Neuron (in vitro differentiated cells): ENCODE measurements around the gene TMPRSS9.

Source experiments
- H2AFZ ChIP-seq: one replicate; pipeline ENCODE4 v1.6.1; 2013; ENCODE audit warnings: low read depth, mild to moderate bottlenecking, inconsistent platforms, low read length, moderate library complexity
- H3K27me3 ChIP-seq: one replicate; pipeline ENCODE4 v1.6.1; 2013; ENCODE audit warnings: low read length; ENCODE audit not compliant: insufficient read depth
- H3K36me3 ChIP-seq: one replicate; pipeline ENCODE4 v1.6.1; 2013; ENCODE audit warnings: low read length; ENCODE audit not compliant: insufficient read depth
- H3K4me1 ChIP-seq: one replicate; pipeline ENCODE4 v1.6.1; 2013; ENCODE audit warnings: low read length; ENCODE audit not compliant: insufficient read depth
- H3K4me3 ChIP-seq: 2 replicates; pipeline ENCODE4 v1.5.1; 2013; ENCODE audit warnings: mild to moderate bottlenecking, low read length, moderate library complexity
- H3K9me3 ChIP-seq: one replicate; pipeline ENCODE4 v1.6.1; 2013; ENCODE audit warnings: low read length

The TMPRSS9 gene

DNA sequence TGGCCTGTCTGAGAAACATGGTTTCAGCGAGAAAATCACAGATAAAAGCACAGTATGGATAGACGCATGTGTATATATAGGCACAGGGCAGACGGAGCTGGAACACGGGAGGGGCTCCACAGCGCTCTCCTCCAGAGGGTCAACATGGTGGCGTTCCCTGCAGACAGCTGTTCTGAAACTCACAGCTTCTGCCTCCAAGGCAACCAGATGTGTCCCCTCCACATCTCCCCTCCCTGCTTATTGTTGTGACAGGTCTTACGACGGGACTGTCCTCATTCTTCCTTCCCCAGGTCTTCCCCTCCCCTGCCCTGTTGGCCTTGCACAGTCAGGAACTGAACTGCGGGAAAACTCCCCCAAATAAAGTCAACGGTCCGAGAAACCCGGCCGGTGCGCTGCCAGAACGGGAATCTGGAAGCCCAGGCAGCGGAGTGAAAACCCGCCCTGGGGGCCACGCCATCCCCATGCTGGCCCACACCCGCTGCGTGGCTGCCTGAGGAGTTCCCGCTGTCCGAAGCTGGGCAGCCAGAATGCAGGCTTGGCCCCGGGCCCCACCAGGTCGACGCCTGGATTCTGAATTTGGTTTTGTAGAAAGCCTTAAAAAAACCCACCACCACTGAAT, 70.0 kb downstream of the TMPRSS9 start:
- H3K36me3 ChIP-seq = peaks cover 39% of the 10 kb centered on the region
- H3K4me1 ChIP-seq = peaks cover 19% of the 10 kb centered on the region
- H2AFZ ChIP-seq = no peak overlapping the region
- no peaks in the 10 kb centered on the region for H3K27me3 ChIP-seq
- H3K9me3 ChIP-seq = no peaks in the 10 kb centered on the region
- no peak overlapping the region for H3K4me3 ChIP-seq

DNA sequence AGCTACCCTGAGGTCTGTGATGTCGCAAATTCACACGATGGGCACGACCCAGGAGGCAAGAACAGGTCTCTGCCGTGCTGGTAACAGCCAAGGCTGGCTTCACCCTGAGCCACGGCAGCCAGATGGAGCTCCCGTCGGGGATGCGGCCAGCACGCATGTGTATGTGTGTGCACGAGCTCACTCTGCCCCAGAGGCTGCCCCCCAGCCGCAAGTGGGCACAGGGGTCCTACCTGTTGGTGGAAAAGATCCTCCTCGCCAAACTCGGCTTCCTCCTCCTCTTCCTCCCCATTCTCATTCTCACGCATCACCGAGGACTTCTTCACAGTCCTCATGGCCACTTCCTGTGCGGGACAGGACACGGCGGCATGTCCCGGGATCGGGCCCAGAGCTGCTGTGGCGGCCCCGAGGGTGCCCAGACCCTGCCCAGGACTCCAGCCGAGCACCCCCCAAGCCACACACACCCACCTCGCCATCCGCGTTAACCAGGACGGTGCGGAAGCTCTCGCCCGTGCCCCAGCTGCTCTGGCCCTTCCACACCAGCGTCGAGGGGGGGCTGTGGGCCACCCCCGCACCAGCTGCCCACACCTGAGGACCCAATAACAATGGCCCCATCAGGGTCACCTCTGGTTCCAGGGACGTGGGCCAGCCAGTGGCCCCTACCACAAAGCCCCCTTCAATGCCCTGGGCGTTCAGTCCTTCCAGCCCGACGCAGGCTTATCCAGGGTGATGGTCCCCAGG, 71.4 kb downstream of the TMPRSS9 start:
- Histone ChIP-seq H2AFZ (no peak overlapping the region), H3K4me1 (peaks cover 12% of the 10 kb centered on the region), H3K4me3 (no peak overlapping the region), H3K36me3 (peaks cover 42% of the 10 kb centered on the region), H3K27me3 (no peaks in the 10 kb centered on the region), H3K9me3 (no peaks in the 10 kb centered on the region)

DNA sequence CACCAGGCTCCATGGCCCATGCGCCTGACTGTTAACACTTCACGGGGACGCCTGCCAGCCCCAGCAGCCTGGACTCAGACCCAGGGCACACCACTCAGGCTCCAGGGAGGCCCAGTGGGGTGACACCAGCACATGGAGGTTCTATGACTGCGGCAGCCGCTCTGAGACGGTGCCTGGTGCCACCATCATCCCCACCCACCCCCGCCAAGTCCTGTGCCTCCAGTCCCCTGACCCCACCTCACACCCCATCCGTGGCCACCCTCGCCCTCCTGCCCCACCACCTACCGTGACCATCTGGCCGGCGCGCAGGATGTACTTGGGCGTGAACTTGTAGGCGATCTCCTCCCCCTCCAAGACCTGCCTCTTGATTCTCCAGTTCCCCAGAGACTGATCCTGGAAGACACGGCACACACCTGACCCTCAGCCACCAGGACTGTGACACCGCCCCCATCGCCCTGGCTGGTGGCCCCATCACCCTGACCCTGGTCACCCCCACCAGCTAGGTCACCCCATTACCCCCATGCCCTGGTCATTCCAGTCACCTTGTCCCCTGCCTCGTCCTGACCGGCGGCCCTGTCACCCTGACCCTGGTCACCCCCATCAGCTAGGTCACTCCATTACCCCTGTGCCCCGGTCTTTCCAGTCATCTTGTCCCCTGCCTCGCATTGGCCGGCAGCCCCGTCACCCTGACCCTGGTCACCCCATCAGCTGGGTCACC, 72.2 kb downstream of the TMPRSS9 start:
- H3K4me1 ChIP-seq = peaks cover 8% of the 10 kb centered on the region
- H3K4me3 ChIP-seq = no peak overlapping the region
- H3K9me3 ChIP-seq = no peaks in the 10 kb centered on the region
- no peak overlapping the region for H2AFZ ChIP-seq
- peaks cover 46% of the 10 kb centered on the region for H3K36me3 ChIP-seq
- no peaks in the 10 kb centered on the region for H3K27me3 ChIP-seq

DNA sequence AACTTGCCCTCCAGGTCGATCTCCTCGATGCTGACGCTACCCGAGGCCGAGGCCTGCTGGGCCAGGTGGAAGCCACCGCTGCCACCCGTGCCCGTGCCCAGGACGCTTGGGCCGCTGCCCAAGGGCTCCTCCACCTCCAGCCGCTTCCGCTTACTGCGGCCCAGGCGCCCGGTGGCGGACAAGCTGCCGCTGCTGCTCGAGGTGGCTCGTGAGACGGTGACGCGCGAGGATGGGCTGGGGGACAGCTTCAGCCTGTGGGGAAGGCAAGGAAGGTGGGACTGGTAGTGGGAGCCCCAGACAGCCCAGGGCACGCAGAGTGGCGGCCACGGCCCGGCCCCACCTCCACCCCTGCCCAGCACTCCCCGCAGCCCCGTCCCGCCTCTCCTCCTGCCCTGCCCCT, 73.8 kb downstream of the TMPRSS9 start:
- no peaks in the 10 kb centered on the region for H3K9me3 ChIP-seq
- H3K4me1 ChIP-seq = no peaks in the 10 kb centered on the region
- H3K36me3 ChIP-seq = peaks cover 60% of the 10 kb centered on the region
- no peak overlapping the region for H2AFZ ChIP-seq
- H3K4me3 ChIP-seq = no peak overlapping the region
- no peaks in the 10 kb centered on the region for H3K27me3 ChIP-seq

DNA sequence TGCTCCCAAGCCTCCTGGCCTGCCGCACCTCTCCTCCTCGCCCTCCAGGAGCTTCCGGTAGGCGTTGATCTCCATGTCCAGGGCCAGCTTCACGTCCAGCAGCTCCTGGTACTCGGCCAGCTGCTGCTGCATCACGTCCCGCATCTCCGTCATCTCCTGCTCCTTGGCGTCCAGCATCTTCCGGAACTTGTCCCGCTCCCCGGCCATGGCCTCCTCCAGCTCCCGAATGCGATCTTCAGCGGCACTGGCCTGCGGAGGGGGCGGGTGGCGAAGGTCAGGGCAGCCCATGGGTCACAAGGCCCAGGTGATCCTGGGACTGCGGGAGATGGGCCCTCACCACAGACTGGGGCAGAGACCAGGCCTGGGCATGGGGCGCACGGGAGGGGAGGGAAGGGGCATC, 74.2 kb downstream of the TMPRSS9 start:
- H3K4me1 ChIP-seq = no peaks in the 10 kb centered on the region
- H3K9me3 ChIP-seq = no peaks in the 10 kb centered on the region
- H3K27me3 ChIP-seq = no peaks in the 10 kb centered on the region
- H3K36me3 ChIP-seq = peaks cover 62% of the 10 kb centered on the region
- no peak overlapping the region for H3K4me3 ChIP-seq
- H2AFZ ChIP-seq = no peak overlapping the region

DNA sequence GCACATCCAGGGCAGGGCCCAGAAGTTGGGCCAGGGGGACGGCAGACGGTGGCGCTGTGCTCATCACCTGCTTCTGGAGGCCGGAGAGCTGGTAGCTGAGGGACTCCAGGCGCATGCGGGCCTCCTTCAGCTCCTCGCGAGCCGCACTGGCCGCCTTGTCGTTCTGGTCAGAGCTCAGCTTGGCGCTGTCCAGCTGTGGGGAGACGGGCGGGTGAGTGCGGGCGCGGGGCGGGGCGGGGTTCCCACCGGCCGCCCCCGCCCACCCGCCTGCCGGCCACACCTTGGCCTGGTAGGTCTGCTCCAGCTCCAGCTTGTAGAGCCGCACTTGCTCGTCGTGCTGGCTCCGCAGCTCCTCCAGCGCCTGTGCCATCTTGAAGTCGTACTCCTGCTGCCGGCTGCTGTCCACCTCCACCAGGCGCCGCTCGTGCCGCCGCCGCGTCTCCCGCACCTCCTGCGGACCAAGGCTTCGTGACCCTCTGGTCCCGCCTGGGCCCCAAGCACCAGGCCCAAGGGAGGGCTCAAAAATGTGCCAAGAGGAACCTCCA, 74.7 kb downstream of the TMPRSS9 start:
- Histone ChIP-seq H2AFZ (no peak overlapping the region), H3K4me1 (no peaks in the 10 kb centered on the region), H3K4me3 (no peak overlapping the region), H3K36me3 (peaks cover 60% of the 10 kb centered on the region), H3K9me3 (no peaks in the 10 kb centered on the region), H3K27me3 (no peaks in the 10 kb centered on the region)

DNA sequence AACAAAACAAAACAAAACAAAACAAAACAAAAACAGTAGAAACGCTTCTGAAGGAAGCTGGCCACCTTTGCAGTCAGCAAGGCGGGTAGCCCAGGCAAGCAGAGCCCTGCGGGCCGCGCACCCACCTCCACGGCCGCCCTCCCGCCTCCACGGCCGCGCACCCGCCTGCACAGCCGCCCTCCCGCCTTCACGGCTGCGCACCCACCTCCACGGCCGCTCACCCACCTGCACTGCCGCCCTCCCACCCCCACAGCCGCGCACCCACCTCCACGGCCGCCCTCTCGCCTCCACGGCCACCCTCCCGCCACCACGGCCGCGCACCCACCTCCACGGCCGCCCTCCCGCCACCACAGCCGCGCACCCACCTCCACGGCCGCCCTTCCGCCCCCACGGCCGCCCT, 76.3 kb downstream of the TMPRSS9 start:
- Histone ChIP-seq H2AFZ (no peak overlapping the region), H3K36me3 (peaks cover 55% of the 10 kb centered on the region), H3K4me3 (no peak overlapping the region), H3K9me3 (no peaks in the 10 kb centered on the region), H3K27me3 (no peaks in the 10 kb centered on the region), H3K4me1 (no peaks in the 10 kb centered on the region)

DNA sequence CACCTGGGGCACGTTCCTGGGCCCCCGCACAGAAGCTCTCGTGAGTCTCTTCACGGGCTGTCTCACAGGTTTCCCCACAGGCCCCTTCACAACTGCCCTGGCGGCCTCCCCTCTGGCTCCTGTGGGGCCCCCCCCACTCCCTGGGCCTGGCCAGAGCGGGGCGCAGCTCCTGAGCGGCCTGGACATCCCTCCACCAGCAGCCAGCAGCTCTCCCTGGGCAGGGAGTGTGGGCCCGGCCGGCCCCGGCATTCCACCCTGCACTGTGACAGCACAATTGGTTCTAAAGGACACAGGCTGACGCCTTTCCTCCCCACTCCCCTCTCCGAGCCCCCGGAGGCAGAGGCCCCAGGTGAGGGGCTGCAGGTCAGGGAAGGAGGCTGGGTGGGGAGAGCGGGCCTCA, 76.9 kb downstream of the TMPRSS9 start:
- Histone ChIP-seq H3K4me1 (no peaks in the 10 kb centered on the region), H3K9me3 (no peaks in the 10 kb centered on the region), H3K36me3 (peaks cover 55% of the 10 kb centered on the region), H3K27me3 (no peaks in the 10 kb centered on the region), H2AFZ (no peak overlapping the region), H3K4me3 (no peak overlapping the region)

DNA sequence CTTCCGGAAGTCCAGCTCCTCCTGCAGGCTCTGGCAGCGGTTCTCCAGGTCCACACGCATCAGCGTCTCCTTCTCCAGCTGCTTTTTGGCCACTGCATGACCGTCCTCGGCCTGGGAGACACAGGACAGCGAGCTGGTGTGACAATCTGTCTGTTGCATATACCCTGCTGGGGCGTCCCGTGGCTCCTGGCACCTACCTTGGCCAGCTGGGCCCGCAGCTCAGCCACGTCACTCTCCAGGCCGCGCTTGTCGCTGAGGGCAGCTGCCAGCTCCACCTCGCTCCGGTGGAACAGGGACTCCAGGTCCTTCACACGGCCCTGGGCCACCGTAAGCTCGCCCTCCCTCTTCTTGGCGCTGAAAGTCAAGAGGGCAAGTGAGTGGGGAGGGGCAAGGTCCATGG, 78.1 kb downstream of the TMPRSS9 start:
- H3K36me3 ChIP-seq = peaks cover 66% of the 10 kb centered on the region
- no peak overlapping the region for H3K4me3 ChIP-seq
- no peak overlapping the region for H2AFZ ChIP-seq

DNA sequence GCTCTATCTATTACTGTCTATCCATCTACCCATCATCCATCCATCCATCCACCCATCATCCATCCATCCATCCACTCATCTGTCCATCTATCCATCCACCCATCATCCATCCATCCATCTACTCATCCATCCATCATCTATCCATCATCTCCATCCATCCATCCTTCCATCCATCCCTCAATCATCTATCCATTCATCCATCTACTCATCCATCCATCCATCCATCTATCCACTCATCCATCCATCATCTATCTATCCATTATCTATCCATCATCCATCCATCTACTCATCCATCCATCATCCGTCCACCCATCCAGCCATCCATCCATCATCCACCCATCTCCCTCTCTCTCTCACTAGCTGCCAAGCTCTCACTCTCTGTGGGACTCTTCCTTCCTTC, 80.5 kb downstream of the TMPRSS9 start:
- Histone ChIP-seq H2AFZ (no peak overlapping the region), H3K27me3 (no peaks in the 10 kb centered on the region), H3K4me3 (no peak overlapping the region), H3K36me3 (peaks cover 64% of the 10 kb centered on the region), H3K4me1 (no peaks in the 10 kb centered on the region), H3K9me3 (no peaks in the 10 kb centered on the region)

More for the DNA sequence above, 78.1 kb downstream of the TMPRSS9 start:
- Histone ChIP-seq H3K27me3 (no peaks in the 10 kb centered on the region), H3K9me3 (no peaks in the 10 kb centered on the region), H3K4me1 (no peaks in the 10 kb centered on the region)

DNA sequence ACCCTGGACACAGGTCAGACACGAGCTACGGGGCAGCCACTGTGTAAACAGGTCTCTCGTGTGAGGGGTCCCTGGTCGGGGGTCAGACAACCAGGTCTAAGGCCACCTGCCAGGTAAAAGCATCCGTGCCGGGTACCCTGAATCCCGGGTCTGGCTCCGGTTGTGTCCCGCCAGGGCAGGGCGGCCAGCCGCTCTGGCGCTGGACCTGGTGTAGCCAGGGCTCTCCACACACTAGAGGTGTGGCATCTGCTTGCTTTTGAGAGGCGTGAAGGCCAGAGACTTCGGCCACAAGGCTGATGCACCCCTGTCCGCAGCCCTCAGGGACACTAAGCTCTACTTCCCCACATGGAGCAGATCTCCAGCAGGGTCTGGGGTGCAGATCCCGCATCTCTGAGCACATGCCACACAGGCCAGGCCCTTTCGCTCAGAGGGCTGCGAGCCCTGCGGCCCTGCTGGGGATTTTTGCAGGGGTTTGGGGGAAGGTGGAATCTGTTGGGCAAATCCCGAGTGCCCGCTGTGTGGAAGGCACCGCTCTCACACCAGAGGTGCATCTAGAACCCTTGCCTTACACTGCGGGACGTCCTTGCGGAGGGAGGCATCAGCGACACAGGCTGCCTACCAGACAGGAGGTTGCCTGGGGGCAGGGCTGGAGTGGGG, 81.2 kb downstream of the TMPRSS9 start:
- H3K36me3 ChIP-seq = peaks cover 64% of the 10 kb centered on the region
- H3K27me3 ChIP-seq = no peaks in the 10 kb centered on the region
- H3K9me3 ChIP-seq = no peaks in the 10 kb centered on the region
- no peak overlapping the region for H3K4me3 ChIP-seq
- no peak overlapping the region for H2AFZ ChIP-seq
- peaks cover 2% of the 10 kb centered on the region for H3K4me1 ChIP-seq

DNA sequence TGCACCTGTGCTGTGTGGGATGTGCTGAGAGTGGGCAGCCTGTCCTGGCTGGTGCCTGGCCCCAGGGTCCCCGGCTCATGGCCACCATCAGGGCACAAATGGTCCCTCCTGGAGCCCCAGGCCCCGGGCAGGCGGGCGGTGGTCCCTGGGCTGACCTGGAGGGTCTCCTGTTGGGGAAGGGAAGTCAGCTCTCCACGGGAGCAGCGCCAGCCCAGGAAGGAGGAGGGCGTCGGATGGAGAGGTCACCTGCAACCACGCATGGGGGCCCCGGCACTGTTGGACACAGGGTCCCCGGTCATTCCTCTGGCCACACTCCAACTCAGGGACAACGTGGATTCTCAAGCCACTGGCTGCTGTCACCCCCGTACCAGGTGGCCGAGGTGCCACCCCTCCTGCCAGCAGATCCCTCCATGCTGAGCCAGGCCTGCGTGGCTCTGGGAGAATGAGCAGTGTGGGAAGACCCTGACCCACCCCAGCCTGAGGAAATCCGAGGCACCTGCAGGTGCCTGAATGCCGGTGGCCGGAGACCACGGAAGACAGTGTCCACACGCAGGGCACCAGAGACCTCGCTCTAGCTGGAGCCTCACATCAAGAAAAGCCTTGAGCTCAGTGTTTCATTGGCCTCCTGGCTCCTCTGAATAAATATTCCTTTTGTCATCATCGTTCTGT, 83.2 kb downstream of the TMPRSS9 start:
- Histone ChIP-seq H3K4me3 (no peak overlapping the region), H3K27me3 (no peaks in the 10 kb centered on the region), H2AFZ (no peak overlapping the region), H3K36me3 (peaks cover 55% of the 10 kb centered on the region), H3K4me1 (peaks cover 4% of the 10 kb centered on the region), H3K9me3 (no peaks in the 10 kb centered on the region)
